Activated naive CD8-positive, alpha-beta T cell treated with anti-CD3 and anti-CD28 coated beads, Interleukin-2, amount 10 ng/mL, durations not matched to agents 7 days and 5 days (primary cell): ENCODE data around the gene TFAP2E. TPM values are rescaled to one million over a fixed set of nuclear protein-coding genes. Genes with fewer than 3 reads are reported as not detected.

Experiments used
- ATAC-seq: fragments of 150-1000 bp; cut with Tn5 transposase; one replicate; pipeline ENCODE4 v1.10.0; 2021; ENCODE audit warnings: low read depth, moderate library complexity
- POLR2A ChIA-PET: fragments of 350-600 bp; sonication (Branson Sonifier 250); formaldehyde crosslinking; loops from one replicate; lab custom pipeline; 2021; ENCODE audit warnings: antibody characterized with exemption; lab: Charles Lee
- DNase-seq: peaks from one replicate; pipeline ENCODE4 v3.0.0; 2021
- H3K27ac Mint-ChIP-seq: one replicate; pipeline ENCODE4 v1.8.0; 2022; ENCODE audit warnings: mild to moderate bottlenecking, mixed read lengths
- H3K27me3 Mint-ChIP-seq: one replicate; pipeline ENCODE4 v1.8.0; 2022; ENCODE audit warnings: mild to moderate bottlenecking, moderate library complexity, mixed read lengths
- H3K36me3 Mint-ChIP-seq: one replicate; pipeline ENCODE4 v1.8.0; 2021; ENCODE audit warnings: mild to moderate bottlenecking, mixed read lengths
- H3K4me1 Mint-ChIP-seq: one replicate; pipeline ENCODE4 v1.8.0; 2021; ENCODE audit warnings: mixed read lengths
- H3K4me3 Mint-ChIP-seq: one replicate; pipeline ENCODE4 v1.8.0; 2022; ENCODE audit warnings: mild to moderate bottlenecking, moderate library complexity, mixed read lengths
- H3K9me3 Mint-ChIP-seq: one replicate; pipeline ENCODE4 v1.8.0; 2021; ENCODE audit warnings: mixed read lengths
- total RNA-seq, 2 experiments: library from RNA; stranded (reverse); gene quantifications; one replicate each; pipeline ENCODE4 v1.2.3, GENCODE V29; 2021

Gene TFAP2E
- total RNA-seq, 2 experiments from 2014 or later, result 1.2 to 1.8 TPM

DNA sequence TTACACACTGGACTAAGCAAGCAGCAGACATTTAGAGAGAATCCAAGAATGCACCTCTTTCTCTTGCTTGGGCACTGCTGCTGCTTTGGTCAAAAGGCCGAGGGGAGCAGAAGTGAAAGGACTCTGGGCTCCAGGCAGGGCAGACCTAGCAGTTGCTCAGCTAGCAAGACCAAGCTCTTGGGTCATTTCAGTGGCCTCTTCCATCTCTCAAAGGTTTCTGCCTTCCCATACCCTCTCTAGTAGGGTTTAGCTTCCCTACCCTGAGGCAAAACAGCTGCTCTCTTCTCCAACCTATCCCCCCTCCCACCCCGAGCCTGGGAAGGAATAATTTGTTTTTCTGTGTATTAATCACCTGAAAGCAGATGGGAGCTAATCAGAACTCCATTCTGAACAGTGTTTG, 25.8 kb downstream of the TFAP2E start:
- H3K9me3 Mint-ChIP-seq, result no peaks in the 10 kb centered on the region
- POLR2A ChIA-PET, result interaction anchor here (0.6 kb wide), 1 partner anchor 147 kb away, joined by 3 read pairs; no protein-coding TSS in a partner anchor
- no peak overlapping the region for H3K4me3 Mint-ChIP-seq
- H3K4me1 Mint-ChIP-seq, result peaks cover 3% of the 10 kb centered on the region
- DNase-seq (no peak), ATAC-seq (no peak)
- H3K27me3 Mint-ChIP-seq, result no peaks in the 10 kb centered on the region
- peaks cover 7% of the 10 kb centered on the region for H3K36me3 Mint-ChIP-seq
- no peak overlapping the region for H3K27ac Mint-ChIP-seq

DNA sequence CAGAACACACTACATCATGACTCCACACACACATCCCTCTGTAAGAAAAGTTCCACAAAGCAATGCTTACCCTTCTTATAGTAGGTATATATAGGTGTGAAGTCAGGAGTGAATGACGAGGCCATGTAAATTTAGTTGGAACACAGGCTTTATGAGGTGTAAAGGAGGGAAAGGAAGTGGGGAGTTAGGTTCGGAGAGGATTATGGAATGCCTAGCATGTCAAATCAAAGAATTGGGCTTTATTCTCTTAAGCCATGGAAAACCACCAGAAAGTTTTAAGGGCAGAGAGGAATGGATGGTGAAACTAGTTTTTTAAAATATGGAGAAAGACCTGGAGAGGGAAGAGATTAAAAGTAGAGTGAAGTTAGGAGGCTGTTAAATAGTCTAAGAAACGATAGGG, 26.3 kb downstream of the TFAP2E start:
- no peaks in the 10 kb centered on the region for H3K9me3 Mint-ChIP-seq
- no peak for DNase-seq
- ATAC-seq, result no peak
- POLR2A ChIA-PET, result interaction anchor here (0.6 kb wide), 1 partner anchor 147 kb away, joined by 3 read pairs; no protein-coding TSS in a partner anchor
- H3K4me1 Mint-ChIP-seq, result no peaks in the 10 kb centered on the region
- H3K27me3 Mint-ChIP-seq, result no peaks in the 10 kb centered on the region
- no peak overlapping the region for H3K4me3 Mint-ChIP-seq
- peaks cover 7% of the 10 kb centered on the region for H3K36me3 Mint-ChIP-seq
- H3K27ac Mint-ChIP-seq, result peak overlapping the region; percentile 8

DNA sequence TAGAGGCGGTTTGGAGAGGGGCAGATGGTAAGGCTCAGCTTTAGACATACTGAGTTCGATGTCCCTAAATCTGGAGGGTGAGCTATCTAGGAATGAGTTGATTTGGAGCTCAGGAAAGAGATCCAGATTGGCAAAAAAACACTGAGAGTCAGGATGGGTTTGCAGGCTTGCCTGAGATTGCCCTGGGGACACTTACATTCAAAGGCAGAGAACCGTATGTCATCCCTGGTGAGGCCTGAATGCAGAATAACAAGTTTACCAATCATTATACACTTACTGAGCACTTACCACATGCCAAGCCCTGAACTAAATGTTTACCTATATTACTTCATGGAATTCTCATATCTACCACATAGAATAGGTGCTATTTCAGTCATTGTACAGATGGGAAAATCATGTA, 27.5 kb downstream of the TFAP2E start:
- H3K27ac Mint-ChIP-seq, result no peak overlapping the region
- ATAC-seq, result no peak
- no peak for DNase-seq
- H3K4me1 Mint-ChIP-seq, result no peaks in the 10 kb centered on the region
- H3K27me3 Mint-ChIP-seq, result no peaks in the 10 kb centered on the region
- peaks cover 14% of the 10 kb centered on the region for H3K36me3 Mint-ChIP-seq
- H3K9me3 Mint-ChIP-seq, result no peaks in the 10 kb centered on the region
- POLR2A ChIA-PET, result no interaction called here
- no peak overlapping the region for H3K4me3 Mint-ChIP-seq

DNA sequence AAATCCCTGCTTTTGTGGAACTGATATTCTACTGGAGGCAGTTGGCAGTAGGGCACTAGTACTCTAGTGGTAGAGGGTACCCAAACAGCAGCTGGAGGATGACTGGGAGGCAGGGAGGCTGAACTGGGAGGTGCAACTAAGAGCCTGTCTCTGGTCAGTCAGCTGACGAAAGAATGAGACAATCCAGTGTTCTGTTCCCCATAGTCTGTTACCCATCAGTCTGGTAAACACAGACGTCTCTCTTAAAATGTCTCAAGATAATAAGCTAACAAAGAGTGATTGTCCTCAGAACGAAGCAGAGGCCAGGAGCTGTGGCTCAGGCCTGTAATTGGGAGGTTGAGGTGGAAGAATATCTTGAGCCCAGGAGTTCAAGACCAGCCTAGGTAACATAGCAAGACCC, 30.4 kb downstream of the TFAP2E start:
- H3K27me3 Mint-ChIP-seq, result no peaks in the 10 kb centered on the region
- H3K36me3 Mint-ChIP-seq, result peaks cover 21% of the 10 kb centered on the region
- no peak overlapping the region for H3K4me3 Mint-ChIP-seq
- ATAC-seq, result no peak
- POLR2A ChIA-PET, result interaction anchor here (0.6 kb wide), 1 partner anchor 1518 kb away, joined by 5 read pairs; no protein-coding TSS in a partner anchor
- H3K27ac Mint-ChIP-seq, result no peak overlapping the region
- no peak for DNase-seq
- no peaks in the 10 kb centered on the region for H3K9me3 Mint-ChIP-seq
- H3K4me1 Mint-ChIP-seq, result peaks cover 8% of the 10 kb centered on the region

DNA sequence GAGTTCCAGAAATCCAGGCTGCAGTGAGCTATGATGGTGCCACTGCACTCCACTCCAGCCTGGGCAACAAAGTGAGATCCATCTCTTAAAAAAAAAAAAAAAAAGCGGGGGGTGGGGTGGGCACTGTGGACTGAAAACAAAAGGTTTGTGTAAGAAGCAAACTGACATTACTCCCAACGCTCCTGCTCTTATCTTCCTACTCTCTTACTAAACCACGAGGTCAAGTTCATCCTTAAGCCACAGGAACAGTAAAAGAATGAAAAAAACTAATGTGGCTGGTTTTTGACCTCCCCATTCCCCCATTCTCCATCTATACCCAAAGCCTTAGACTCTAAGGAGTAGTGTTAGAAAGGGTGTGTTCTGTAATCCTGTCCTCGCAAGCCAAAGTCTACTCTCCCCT, 30.8 kb downstream of the TFAP2E start:
- no peaks in the 10 kb centered on the region for H3K27me3 Mint-ChIP-seq
- peaks cover 8% of the 10 kb centered on the region for H3K4me1 Mint-ChIP-seq
- no peak for DNase-seq
- POLR2A ChIA-PET, result interaction anchor here (0.6 kb wide), 1 partner anchor 1518 kb away, joined by 5 read pairs; no protein-coding TSS in a partner anchor
- no peaks in the 10 kb centered on the region for H3K9me3 Mint-ChIP-seq
- H3K36me3 Mint-ChIP-seq, result peaks cover 22% of the 10 kb centered on the region
- ATAC-seq, result no peak
- H3K27ac Mint-ChIP-seq, result peak overlapping the region; percentile 26
- H3K4me3 Mint-ChIP-seq, result no peak overlapping the region

DNA sequence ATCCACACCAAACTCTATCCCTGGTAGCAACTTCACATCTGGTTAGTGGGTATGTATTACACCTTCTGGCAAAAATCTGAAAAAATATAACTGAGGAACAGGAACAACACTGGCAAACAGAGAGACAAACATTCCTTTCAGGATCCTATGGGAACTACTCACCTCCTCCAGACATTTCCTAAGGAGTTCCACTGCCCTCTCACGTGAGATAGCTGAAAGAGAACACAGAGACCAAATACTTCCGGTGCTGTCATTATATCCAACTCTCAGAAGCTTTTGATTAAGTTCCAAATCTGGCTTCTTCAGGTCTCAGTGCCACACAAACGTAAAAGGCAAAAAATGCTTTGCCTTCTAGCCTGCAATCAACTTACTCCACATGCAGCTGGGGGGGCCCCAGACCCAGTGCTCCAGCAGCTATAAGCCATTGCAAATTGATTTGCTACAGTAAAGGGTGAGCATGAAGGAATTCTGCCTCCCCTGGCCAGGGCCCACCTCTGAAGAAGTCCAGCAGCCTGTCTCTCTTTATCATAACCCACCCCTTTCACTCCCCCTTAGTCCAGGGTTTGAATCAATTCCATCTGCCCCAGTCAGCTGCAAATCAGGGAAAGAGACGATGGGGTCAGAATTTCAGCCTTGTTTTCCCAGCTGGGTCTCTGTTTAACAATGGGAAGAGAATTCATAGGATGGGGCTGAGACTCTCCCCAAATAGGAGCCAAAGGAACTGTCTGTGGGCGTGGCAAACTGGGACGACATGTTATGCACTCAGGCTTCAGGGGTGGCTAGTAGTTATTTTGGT, 32.2 kb downstream of the TFAP2E start:
- POLR2A ChIA-PET, result interaction anchor here (1.1 kb wide), 1 partner anchor 28 kb away, joined by 4 read pairs; no protein-coding TSS in a partner anchor
- H3K27ac Mint-ChIP-seq, result no peak overlapping the region
- H3K9me3 Mint-ChIP-seq, result no peaks in the 10 kb centered on the region
- peaks cover 8% of the 10 kb centered on the region for H3K4me1 Mint-ChIP-seq
- peaks cover 29% of the 10 kb centered on the region for H3K36me3 Mint-ChIP-seq
- no peak for DNase-seq
- no peak for ATAC-seq
- no peaks in the 10 kb centered on the region for H3K27me3 Mint-ChIP-seq
- no peak overlapping the region for H3K4me3 Mint-ChIP-seq

DNA sequence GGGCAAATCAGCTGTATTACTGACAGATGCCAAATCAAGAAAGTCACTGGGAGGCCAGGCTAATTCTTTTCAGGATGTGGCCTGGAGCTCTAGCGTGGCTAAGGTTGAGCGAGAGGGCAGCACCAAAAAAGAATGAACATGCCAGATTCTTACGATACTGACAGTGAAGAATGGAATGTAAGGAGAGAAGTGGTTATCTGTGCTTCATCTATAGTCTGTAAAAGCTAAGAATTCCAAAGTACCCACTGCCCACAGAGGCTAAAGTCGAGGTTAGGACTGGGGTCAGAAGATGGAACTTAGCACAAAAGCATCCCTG, 32.7 kb downstream of the TFAP2E start:
- ATAC-seq (no peak), DNase-seq (no peak)
- Mint-ChIP-seq H3K4me1 (peaks cover 8% of the 10 kb centered on the region), H3K27me3 (no peaks in the 10 kb centered on the region), H3K4me3 (no peak overlapping the region), H3K27ac (peak overlapping the region; percentile 5), H3K9me3 (no peaks in the 10 kb centered on the region), H3K36me3 (peaks cover 32% of the 10 kb centered on the region)
- POLR2A ChIA-PET, result no interaction called here

DNA sequence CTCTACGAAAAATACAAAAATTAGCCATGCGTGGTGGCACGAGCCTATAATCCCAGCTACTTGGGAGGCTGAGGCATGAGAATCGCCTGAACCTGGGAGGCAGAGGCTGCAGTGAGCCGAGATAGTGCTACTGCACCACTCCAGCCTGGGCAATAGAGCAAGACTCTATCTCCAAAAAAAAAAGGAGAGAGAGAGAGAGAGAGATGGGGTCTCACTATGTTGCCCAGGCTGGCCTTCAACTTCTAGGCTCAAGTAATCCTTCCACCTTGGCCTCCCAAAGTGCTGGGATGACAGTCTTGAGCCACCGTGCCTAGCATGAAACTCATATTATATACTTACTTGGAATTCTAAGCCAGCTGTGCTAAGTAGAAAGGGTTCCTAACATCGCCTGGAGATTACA, 38.5 kb downstream of the TFAP2E start:
- DNase-seq (no peak), ATAC-seq (no peak)
- H3K27ac Mint-ChIP-seq, result no peak overlapping the region
- POLR2A ChIA-PET, result no interaction called here
- H3K4me1 Mint-ChIP-seq, result peaks cover 7% of the 10 kb centered on the region
- H3K9me3 Mint-ChIP-seq, result no peaks in the 10 kb centered on the region
- H3K4me3 Mint-ChIP-seq, result no peak overlapping the region
- H3K27me3 Mint-ChIP-seq, result no peaks in the 10 kb centered on the region
- peaks cover 25% of the 10 kb centered on the region for H3K36me3 Mint-ChIP-seq

DNA sequence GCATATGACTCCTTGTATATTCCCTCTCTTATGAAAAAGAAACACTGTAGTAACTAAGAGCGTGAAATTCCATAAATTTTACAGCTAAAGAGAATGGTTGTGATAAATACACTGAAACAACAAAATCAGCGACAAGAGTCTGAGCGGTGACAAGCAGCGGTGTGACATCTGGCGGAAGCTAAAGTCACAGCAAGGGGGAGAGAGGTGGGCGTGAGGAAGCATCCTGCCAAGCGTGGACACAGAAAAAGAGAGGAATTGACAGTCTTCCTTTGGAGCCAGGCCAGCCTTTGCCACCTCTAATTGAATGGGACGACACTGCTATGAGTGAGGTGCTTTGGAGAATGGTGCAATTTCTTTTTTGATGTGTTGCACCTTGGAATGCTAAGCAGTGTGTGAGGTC, 42.3 kb downstream of the TFAP2E start:
- DNase-seq (no peak), ATAC-seq (no peak)
- no peak overlapping the region for H3K4me3 Mint-ChIP-seq
- H3K9me3 Mint-ChIP-seq, result no peaks in the 10 kb centered on the region
- H3K27ac Mint-ChIP-seq, result no peak overlapping the region
- peaks cover 9% of the 10 kb centered on the region for H3K4me1 Mint-ChIP-seq
- H3K27me3 Mint-ChIP-seq, result no peaks in the 10 kb centered on the region
- peaks cover 15% of the 10 kb centered on the region for H3K36me3 Mint-ChIP-seq
- POLR2A ChIA-PET, result no interaction called here

DNA sequence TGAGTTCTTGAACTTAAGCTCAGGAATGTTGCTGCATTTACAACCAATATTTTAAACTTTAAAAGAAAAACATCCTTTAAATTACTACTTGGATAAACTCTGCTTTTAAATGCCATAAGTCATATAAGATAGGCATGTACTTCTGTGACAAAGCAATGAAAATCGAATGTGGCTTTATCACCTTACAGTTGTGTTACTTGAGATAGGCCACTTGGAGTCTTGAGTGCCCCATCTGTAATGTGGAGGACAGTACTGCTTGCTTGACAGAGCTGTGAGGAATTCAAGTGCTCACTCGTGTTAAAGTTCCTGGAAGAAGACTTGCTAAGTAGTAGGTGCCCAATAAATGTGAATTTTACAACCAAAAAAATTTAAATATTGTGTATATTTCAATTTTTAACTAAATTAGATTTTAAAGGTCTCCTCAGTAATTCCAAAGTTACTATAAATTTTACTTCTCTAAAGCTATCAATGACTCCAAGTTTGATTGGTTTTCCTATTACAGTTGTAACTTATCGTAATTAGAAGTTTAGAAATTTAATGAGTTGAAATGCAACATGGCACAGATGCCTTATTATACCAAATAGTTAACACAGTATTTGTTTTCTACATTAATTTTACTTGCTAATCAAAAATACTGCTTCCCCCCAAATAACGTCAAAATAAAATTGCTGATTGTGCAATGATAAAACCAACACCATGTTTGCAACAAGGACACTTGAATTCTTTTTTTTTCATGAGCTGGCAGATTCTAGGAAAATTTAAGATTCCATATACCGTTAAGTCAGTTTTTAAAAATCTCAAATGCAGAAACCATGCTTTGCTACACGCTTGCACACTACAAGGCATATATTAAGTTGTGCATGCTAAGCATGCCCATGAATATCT, 46.4 kb downstream of the TFAP2E start:
- H3K4me1 Mint-ChIP-seq, result peaks cover 12% of the 10 kb centered on the region
- H3K36me3 Mint-ChIP-seq, result peaks cover 17% of the 10 kb centered on the region
- ATAC-seq (no peak), DNase-seq (no peak)
- H3K9me3 Mint-ChIP-seq, result no peaks in the 10 kb centered on the region
- no peak overlapping the region for H3K27ac Mint-ChIP-seq
- H3K4me3 Mint-ChIP-seq, result no peak overlapping the region
- no peaks in the 10 kb centered on the region for H3K27me3 Mint-ChIP-seq
- POLR2A ChIA-PET, result no interaction called here

DNA sequence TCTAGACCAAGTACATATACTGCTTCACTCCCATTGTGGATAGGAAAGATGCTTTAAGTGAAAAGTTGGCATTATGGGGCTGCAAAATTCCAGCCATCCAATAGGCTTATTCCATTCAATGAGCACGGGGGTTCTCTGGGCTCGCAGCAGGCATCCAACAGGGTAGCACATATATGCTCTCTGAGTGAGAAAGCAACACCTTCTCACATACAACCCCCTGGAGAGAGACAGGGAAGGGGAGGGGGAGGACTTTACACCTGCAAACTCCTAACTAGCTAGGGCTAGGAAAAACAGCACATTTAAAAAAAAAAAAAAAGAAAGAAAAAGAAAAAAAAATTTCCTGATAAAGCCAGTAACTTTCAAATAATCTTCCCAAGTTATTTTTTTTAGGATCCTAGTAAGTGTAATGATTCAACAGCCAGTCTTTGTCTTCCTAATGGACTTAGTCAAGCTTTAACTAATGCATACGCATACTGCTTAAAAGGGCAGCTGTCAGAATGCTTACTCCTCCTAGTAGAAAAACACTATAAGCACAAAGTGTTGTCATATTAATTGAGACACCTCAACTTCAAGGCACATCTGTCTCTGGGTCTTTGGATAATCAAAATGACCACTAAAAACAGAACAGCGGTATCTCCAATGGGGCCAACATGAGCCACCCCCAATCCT, 49.5 kb downstream of the TFAP2E start:
- peaks cover 7% of the 10 kb centered on the region for H3K4me1 Mint-ChIP-seq
- H3K27ac Mint-ChIP-seq, result no peak overlapping the region
- no peak for DNase-seq
- H3K36me3 Mint-ChIP-seq, result peaks cover 17% of the 10 kb centered on the region
- no peak for ATAC-seq
- POLR2A ChIA-PET, result no interaction called here
- H3K4me3 Mint-ChIP-seq, result no peak overlapping the region
- no peaks in the 10 kb centered on the region for H3K27me3 Mint-ChIP-seq
- H3K9me3 Mint-ChIP-seq, result no peaks in the 10 kb centered on the region

DNA sequence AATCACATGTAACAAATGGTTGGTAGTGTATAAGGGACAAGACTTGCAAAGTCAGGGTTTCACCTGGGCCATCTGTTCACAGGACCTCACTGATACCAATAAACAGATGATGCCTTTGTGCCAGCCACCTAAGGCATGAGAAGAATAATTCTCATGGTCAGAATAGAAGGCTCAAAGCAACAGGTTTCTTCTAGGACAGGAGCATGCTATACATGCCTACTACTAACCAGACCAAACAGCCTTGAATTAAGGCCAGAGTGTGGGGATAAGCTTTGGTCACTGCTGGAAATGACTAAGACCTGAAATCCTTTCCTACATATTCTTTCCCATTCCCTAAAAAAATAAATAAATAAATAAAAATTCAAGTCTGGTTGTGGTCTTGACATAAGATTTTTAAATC, 50.7 kb downstream of the TFAP2E start:
- peaks cover 5% of the 10 kb centered on the region for H3K4me1 Mint-ChIP-seq
- DNase-seq (no peak), ATAC-seq (no peak)
- H3K36me3 Mint-ChIP-seq, result peaks cover 12% of the 10 kb centered on the region
- no peaks in the 10 kb centered on the region for H3K9me3 Mint-ChIP-seq
- POLR2A ChIA-PET, result interaction anchor here (1.3 kb wide), 1 partner anchor 46 kb away, joined by 4 read pairs; no protein-coding TSS in a partner anchor
- no peak overlapping the region for H3K4me3 Mint-ChIP-seq
- H3K27ac Mint-ChIP-seq, result no peak overlapping the region
- no peaks in the 10 kb centered on the region for H3K27me3 Mint-ChIP-seq

DNA sequence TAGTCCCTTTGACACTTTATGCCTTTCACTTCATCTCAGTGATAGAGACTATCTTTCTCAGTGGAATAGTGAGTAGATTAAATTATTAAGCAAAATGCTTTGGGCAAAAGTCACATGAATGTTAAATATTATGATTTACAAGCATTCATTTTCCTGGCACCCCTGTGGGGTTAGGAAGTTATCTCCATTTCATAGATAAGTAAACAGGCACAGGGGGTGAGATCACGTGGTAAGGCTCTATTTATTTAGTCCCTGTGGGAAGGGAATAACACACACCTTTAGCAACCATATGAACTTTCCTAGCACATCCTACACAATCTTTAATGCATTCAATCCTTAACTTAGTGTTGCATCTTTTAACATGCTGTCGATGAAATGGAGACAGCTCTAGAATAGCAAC, 55.9 kb downstream of the TFAP2E start:
- Mint-ChIP-seq H3K4me3 (no peak overlapping the region), H3K27ac (no peak overlapping the region), H3K27me3 (no peaks in the 10 kb centered on the region), H3K9me3 (no peaks in the 10 kb centered on the region), H3K4me1 (peaks cover 8% of the 10 kb centered on the region), H3K36me3 (peaks cover 27% of the 10 kb centered on the region)
- no peak for ATAC-seq
- DNase-seq, result no peak
- POLR2A ChIA-PET, result interaction anchor here (0.7 kb wide), 1 partner anchor 16 kb away, joined by 3 read pairs; no protein-coding TSS in a partner anchor
